Hematopoietic multipotent progenitor cell (in vitro differentiated cells): Measurements from ENCODE around the gene IAH1. TPM values are rescaled to one million over a fixed set of nuclear protein-coding genes. Genes with fewer than 3 reads are reported as not detected.

Source experiments
- DNase-seq, 3 donors: peaks; one replicate each; pipeline ENCODE4 v3.0.0-alpha.2; 2011 to 2015; ENCODE audit warnings: low read depth in 2 of 3, low spot score in 2 of 3
- total RNA-seq: library from RNA; depleted of rRNA; stranded (reverse); fragments of >200 nt; gene quantifications from one replicate; pipeline ENCODE4 v1.2.3, GENCODE V29; 2012

IAH1 gene
- total RNA-seq: 27.7 TPM

- peak; percentile 58 to 68 (median 59) for DNase-seq
These were observed at the start of gene IAH1 for GRCh38 chr2:9474361-9475057. Gene IAH1, plus strand, starts transcription at chr2:9474551. Its CDS starts 16 bp downstream, at chr2:9474567.

- DNase-seq: no peak
These were observed 45.3 kb upstream of the IAH1 start for GRCh38 chr2:9428965-9429577.

- DNase-seq: no peak
These were observed 43.7 kb upstream of the IAH1 start for GRCh38 chr2:9430316-9431293.

- DNase-seq: no peak
These were observed 39.9 kb upstream of the IAH1 start for GRCh38 chr2:9434489-9434888.

- no peak for DNase-seq
These were observed 34.8 kb upstream of the IAH1 start for GRCh38 chr2:9439536-9439935.

GRCh38 chr2:9440058-9440727 lies 34.2 kb upstream of the IAH1 start:
- no peak for DNase-seq

GRCh38 chr2:9441556-9441955 lies 32.8 kb upstream of the IAH1 start:
- DNase-seq: no peak

- no peak for DNase-seq
These were observed 30.8 kb upstream of the IAH1 start for GRCh38 chr2:9443526-9443925.

- no peak for DNase-seq
These were observed 29.3 kb upstream of the IAH1 start for GRCh38 chr2:9445089-9445488.

- no peak for DNase-seq
These were observed 23.1 kb upstream of the IAH1 start for GRCh38 chr2:9451231-9451630.

GRCh38 chr2:9460441-9461017 lies 13.8 kb upstream of the IAH1 start:
- no peak for DNase-seq

- no peak for DNase-seq
These were observed 13.3 kb upstream of the IAH1 start for GRCh38 chr2:9461079-9461478.

GRCh38 chr2:9462313-9462712 lies 12.0 kb upstream of the IAH1 start:
- no peak for DNase-seq

- no peak for DNase-seq
These were observed 11.3 kb upstream of the IAH1 start for GRCh38 chr2:9462886-9463697.

GRCh38 chr2:9463698-9464034 lies 10.7 kb upstream of the IAH1 start:
- DNase-seq: peak in 2 of 3 donors; percentile 14 to 26

- DNase-seq: no peak
These were observed 9.2 kb upstream of the IAH1 start for GRCh38 chr2:9465170-9465569.

GRCh38 chr2:9466147-9466683 lies 8.1 kb upstream of the IAH1 start:
- no peak for DNase-seq

- no peak for DNase-seq
These were observed 6.7 kb upstream of the IAH1 start for GRCh38 chr2:9467687-9468086.

- DNase-seq: no peak
These were observed 3.1 kb upstream of the IAH1 start for GRCh38 chr2:9471206-9471605.
